K562 (cell line): ENCODE data around the gene FA2H. TPM values are rescaled to one million over a fixed set of nuclear protein-coding genes. Genes with fewer than 3 reads are reported as not detected.
A peak's percentile ranks its signal among the peaks of the same experiment; 100 is the strongest.
"Not testable (repeated sequence)": the region's sequence is repeated elsewhere in the genome, so short reads cannot be mapped to it uniquely, and the experiment has no call there.

Experiments
- ATAC-seq: fragments of 200-7000 bp; cut with Tn5 transposase; 3 replicates; pipeline ENCODE4 v1.9.1; 2020; ENCODE audit warnings: moderate library complexity
- BruUV-seq: library from RNA; stranded (reverse); fragments of 400-500 nt; replicated peaks from 2 replicates; lab custom pipeline; 2021; lab: Mats Ljungman, UMichigan
- CTCF ChIA-PET: fragments of 300-600 bp; formaldehyde crosslinking; extraction: SDS; loops from one replicate; lab custom pipeline; 2021; ENCODE audit warnings: low intra/inter-chr PET ratio; lab: Yijun Ruan, JAX
- POLR2A ChIA-PET: fragments of 300-600, 350-650 bp; sonication (Branson Sonifier 250); formaldehyde crosslinking; extraction: SDS; loops from one replicate; lab custom pipeline; 2021; ENCODE audit warnings: antibody characterized with exemption, inconsistent platforms; lab: Yijun Ruan, JAX
- DNase-seq, 4 experiments: peaks; one replicate each; pipeline versions ENCODE4 v3.0.0 to v3.0.0-alpha.2; 2011 to 2018; ENCODE audit warnings: low spot score in 3 of 4, mixed read lengths in 3 of 4; ENCODE audit errors: extremely low read depth in 1 of 4
- FAIRE-seq: peaks from 2 replicates; lab custom pipeline; 2011; peaks lifted over from hg19 to GRCh38; lab: Jason Lieb, UNC
- H2AFZ ChIP-seq: 2 replicates; pipeline ENCODE4 v1.6.0; 2011; ENCODE audit warnings: low read depth, low read length, control low read depth, inconsistent platforms
- H3K27ac ChIP-seq: fragments of 200-600 bp; 3 replicates; pipeline ENCODE4 v1.8.0; 2011; ENCODE audit warnings: low read depth, mild to moderate bottlenecking, control low read depth, inconsistent platforms, low read length, moderate library complexity, mixed read lengths; ENCODE audit errors: extremely low read depth
- H3K27me3 ChIP-seq, 2 experiments: fragments of 300-600 bp in 1 of 2; 2 replicates in 1 of 2; 3 replicates in 1 of 2; pipeline versions ENCODE4 v1.6.0 to v1.8.0; 2011; ENCODE audit warnings: inconsistent platforms in 2 of 2, low read length in 2 of 2, mild to moderate bottlenecking in 1 of 2, mixed read lengths in 1 of 2, moderate library complexity in 1 of 2; ENCODE audit not compliant: control insufficient read depth in 2 of 2, insufficient read depth in 2 of 2
- H3K36me3 ChIP-seq: fragments of 300-600 bp; 3 replicates; pipeline ENCODE4 v1.8.0; 2011; ENCODE audit warnings: mild to moderate bottlenecking, low read length, inconsistent platforms; ENCODE audit not compliant: control insufficient read depth, insufficient read depth
- H3K4me1 ChIP-seq, 2 experiments: fragments of 200-600 bp in 1 of 2; replicated peaks in 1 of 2; 2 replicates in 1 of 2; 3 replicates in 1 of 2; pipeline versions ENCODE4 v1.5.1 to v1.8.0; 2011; ENCODE audit warnings: inconsistent platforms in 2 of 2, low read length in 2 of 2, mild to moderate bottlenecking in 1 of 2, mixed read lengths in 1 of 2, moderate library complexity in 1 of 2; ENCODE audit not compliant: control insufficient read depth in 2 of 2, insufficient read depth in 2 of 2
- H3K4me2 ChIP-seq: 2 replicates; pipeline ENCODE4 v1.6.1; 2011; ENCODE audit warnings: low read length, control low read depth, inconsistent platforms, mixed read lengths; ENCODE audit not compliant: insufficient read depth
- H3K4me3 ChIP-seq: fragments of 200-600 bp; sonication (generic), shearing (Covaris generic); 2 replicates; pipeline ENCODE4 v1.5.1; 2016; ENCODE audit warnings: control low read depth, inconsistent platforms
- H3K79me2 ChIP-seq: fragments of 200-600 bp; 3 replicates; pipeline ENCODE4 v1.8.0; 2011; ENCODE audit warnings: low read length, inconsistent platforms; ENCODE audit not compliant: control insufficient read depth, insufficient read depth
- H3K9ac ChIP-seq, 2 experiments: 2 replicates each; pipeline versions ENCODE4 v1.6.0 to v1.6.1; 2011; ENCODE audit warnings: low read depth in 2 of 2, low read length in 2 of 2, control low read depth in 1 of 2, inconsistent platforms in 1 of 2, mild to moderate bottlenecking in 1 of 2, mixed read lengths in 1 of 2; ENCODE audit not compliant: insufficient read depth in 1 of 2
- H3K9me1 ChIP-seq: one replicate; pipeline ENCODE4 v1.6.0; 2011; ENCODE audit warnings: inconsistent platforms, mild to moderate bottlenecking, low read length, moderate library complexity; ENCODE audit not compliant: control insufficient read depth, insufficient read depth
- H3K9me3 ChIP-seq: replicated peaks from 2 replicates; pipeline ENCODE4 v1.5.1; 2011; ENCODE audit warnings: low read depth, low read length, inconsistent platforms; ENCODE audit not compliant: control insufficient read depth, insufficient read depth
- H4K20me1 ChIP-seq: replicated peaks from 2 replicates; pipeline ENCODE4 v1.6.1; 2011; ENCODE audit warnings: low read length, inconsistent platforms, mixed read lengths; ENCODE audit not compliant: control insufficient read depth, insufficient read depth
- CHD2 ChIP-seq: IDR thresholded peaks from 2 replicates; pipeline ENCODE4 v1.6.1; 2011; ENCODE audit warnings: low read depth, low read length
- ZNF146 ChIP-seq: IDR thresholded peaks from one replicate; pipeline ENCODE4 v1.6.1; 2018; ENCODE audit warnings: missing compliant biosample characterization; ENCODE audit not compliant: unreplicated experiment
- ZNF431 ChIP-seq: sonication (generic); formaldehyde crosslinking; IDR thresholded peaks from 2 replicates; pipeline ENCODE4 v1.8.0; 2022; ENCODE audit warnings: mild to moderate bottlenecking, missing genetic modification reagents
- WGBS: fragments of 100-300 bp; shearing (Covaris generic); methylation state at CpG from one replicate; pipeline ENCODE4 v1.1.6; 2016; ENCODE audit warnings: low coverage, mixed read lengths; ENCODE audit not compliant: insufficient coverage; ENCODE audit errors: missing lambda C conversion rate; 5-methylcytosine and 5-hydroxymethylcytosine counted together
- in situ Hi-C: fragments of 300-500 bp; cut with MboI; formaldehyde crosslinking; loops from 4 replicates; pipeline ENCODE4 v1.15.0; 2018; ENCODE audit warnings: inconsistent platforms, mixed read lengths
- intact Hi-C: fragments of 100-400 bp; cut with micrococcal nuclease; formaldehyde crosslinking; loops from 2 replicates; pipeline ENCODE4 v1.14.2; 2022
- polyA plus RNA-seq, 8 experiments: library from polyadenylated mRNA; depleted of rRNA in 4 of 8; stranded (reverse) in 5 of 8; unstranded in 3 of 8; fragments of >200 nt; fragmentation: Nextera tagmentation in 2 of 8; fragmentation: Illumina TruSeq in 1 of 8; extraction: Ambion mirVana in 2 of 8; extraction: Trizol in 1 of 8; gene quantifications; 2 replicates each; pipeline versions ENCODE4 v1.2.1 to v1.2.3, GENCODE V29; 2011 to 2014; ENCODE audit warnings: inconsistent platforms in 1 of 8, missing spikeins in 1 of 8
- total RNA-seq, 7 experiments: library from RNA; depleted of rRNA in 6 of 7; stranded (reverse); fragments of >200 nt in 6 of 7; fragmentation: Illumina TruSeq in 2 of 7; extraction: Trizol in 2 of 7; gene quantifications; 2 replicates each; pipeline versions ENCODE4 v1.2.1 to v1.2.3, GENCODE V29; 2011 to 2021; ENCODE audit warnings: low replicate concordance in 1 of 7
- TF ChIP-seq, protein P1 (sequence below): fragments of 250-450 bp; sonication (Bioruptor Pico); IDR thresholded peaks from 2 replicates; pipeline ENCODE4 v1.8.0; 2021; ENCODE audit warnings: moderate library complexity, mild to moderate bottlenecking, inconsistent platforms

FA2H gene
- total and polyA plus RNA-seq, 9 of the 15 experiments (the other 6 are each of a cell fraction or from before 2014, with no cell fraction given) = not detected

DNA sequence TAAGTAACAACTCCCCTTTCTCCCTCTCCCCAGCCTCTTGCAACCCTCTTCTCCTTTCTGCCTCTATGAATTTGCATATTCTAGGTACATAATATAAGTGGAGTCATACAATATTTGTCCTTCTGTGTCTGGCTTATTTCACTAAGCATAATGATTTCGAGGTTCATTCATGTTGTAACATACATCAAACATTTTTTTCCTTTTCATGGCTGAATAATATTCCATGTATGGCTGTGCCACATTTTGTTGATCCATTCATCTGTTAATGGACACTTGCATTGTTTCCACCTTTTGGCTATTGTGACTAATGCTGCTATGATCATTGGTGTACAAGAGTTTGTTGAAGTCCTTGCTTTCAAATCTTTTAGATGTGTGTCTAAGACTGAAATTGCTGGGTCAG, 17.6 kb upstream of the FA2H start:
- no peak overlapping the region for H3K4me3 ChIP-seq
- POLR2A ChIA-PET = no interaction called here
- no peaks in the 10 kb centered on the region for H3K9me1 ChIP-seq
- H3K36me3 ChIP-seq = no peaks in the 10 kb centered on the region
- peak; percentile 53 for TF ChIP-seq ZNF146
- TF ChIP-seq, protein P1, sequence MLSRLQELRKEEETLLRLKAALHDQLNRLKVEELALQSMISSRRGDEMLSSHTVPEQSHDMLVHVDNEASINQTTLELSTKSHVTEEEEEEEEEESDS (CRISPR knock-in tag) = no peak
- TF ChIP-seq, all 486 proteins: peak for 1
- Histone ChIP-seq H4K20me1 (no peaks in the 10 kb centered on the region), H3K9me3 (0 out of 2 replicates have a peak, but pooled peaks cover 3% of the 10 kb centered on the region), H3K27ac (no peak overlapping the region), H2AFZ (no peak overlapping the region), H3K9ac (no peak overlapping the region), H3K4me2 (no peak overlapping the region), H3K4me1 (no peaks in the 10 kb centered on the region), H3K79me2 (no peaks in the 10 kb centered on the region), H3K27me3 (peaks cover 4 to 9% of the 10 kb centered on the region in 2 experiments; a peak in 4 of 5 replicates)
- no TSS peak for BruUV-seq
- ATAC-seq = no peak
- CTCF ChIA-PET = no interaction called here
- intact Hi-C loops = no loop called here
- DNase-seq = no peak
- WGBS = 0% methylated on average over 1 of the region's 1 CpG
- no peak for FAIRE-seq
- in situ Hi-C loops = no loop called here

DNA sequence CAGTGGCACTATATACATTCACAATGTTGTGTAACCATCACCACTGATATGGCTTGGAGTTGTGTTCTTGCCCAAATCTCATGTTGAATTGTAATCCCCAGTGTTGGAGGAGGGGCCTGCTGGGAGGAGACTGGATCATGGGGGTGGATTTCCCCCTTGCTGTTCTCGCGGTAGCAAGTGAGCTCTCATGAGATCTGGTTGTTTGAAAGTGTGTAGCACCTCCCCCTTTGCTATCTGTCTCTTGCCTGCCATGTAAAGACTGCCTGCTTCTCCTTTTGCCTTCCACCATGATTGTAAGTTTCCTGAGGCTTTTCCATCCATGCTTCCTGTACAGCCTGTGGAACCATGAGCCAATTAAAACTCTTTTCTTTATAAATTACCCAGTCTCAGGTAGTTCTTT, 17.1 kb upstream of the FA2H start:
- in situ Hi-C loops, H3K27ac ChIP-seq, H3K27me3 ChIP-seq, H4K20me1 ChIP-seq, intact Hi-C loops, H3K4me2 ChIP-seq, POLR2A ChIA-PET, H3K9me3 ChIP-seq, CTCF ChIA-PET, H3K79me2 ChIP-seq, DNase-seq, H2AFZ ChIP-seq, H3K9me1 ChIP-seq, FAIRE-seq, BruUV-seq, H3K9ac ChIP-seq, ATAC-seq, H3K4me3 ChIP-seq, H3K4me1 ChIP-seq, H3K36me3 ChIP-seq: not testable (repeated sequence)
- 0% methylated on average over 2 of the region's 2 CpGs for WGBS
- TF ChIP-seq CHD2 (peak; percentile 72), ZNF431 (CRISPR knock-in tag) (peak; percentile 83)
